Measurements from ENCODE around the gene ALKBH4.
A peak's percentile ranks its signal among the peaks of the same experiment; 100 is the strongest.

The ALKBH4 gene

DNA sequence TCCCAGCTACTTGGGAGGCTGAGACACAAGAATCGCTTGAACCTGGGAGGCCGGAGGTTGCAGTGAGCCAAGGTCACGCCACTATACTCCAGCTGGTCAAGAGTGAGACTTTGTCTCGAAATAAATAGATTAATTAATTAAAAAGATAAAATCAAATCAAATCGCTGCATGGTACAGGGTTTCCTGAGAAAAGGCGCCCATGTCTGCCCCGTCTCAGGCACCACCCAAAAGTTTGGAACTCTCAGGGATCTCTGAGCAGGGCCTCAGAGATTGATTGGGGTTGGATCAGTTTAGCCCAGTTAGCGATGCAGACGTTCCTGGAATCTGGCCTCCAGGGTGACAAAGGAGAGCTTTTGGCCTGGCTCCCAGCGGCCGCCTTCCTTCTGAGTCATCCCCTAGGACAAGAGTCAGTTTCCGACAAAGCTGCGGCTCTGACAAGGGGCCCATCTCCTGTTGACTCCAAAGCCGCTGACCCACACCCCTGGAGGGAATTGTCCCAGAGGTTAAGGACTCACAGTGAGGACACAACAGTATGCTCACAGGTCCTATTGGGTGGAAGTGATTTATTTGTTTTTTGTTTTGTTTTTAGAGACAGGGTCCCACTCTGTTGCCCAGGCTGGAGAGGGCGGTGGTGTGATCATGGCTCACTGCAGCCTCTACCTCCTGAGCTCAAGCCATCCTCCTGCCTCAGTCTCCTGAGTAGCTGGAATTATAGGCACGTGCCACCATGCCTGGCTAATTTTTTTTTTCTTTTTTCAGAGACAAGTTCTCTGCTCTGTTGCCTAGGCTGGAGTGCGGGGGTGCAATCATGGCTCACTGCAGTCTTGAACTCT, 24.5 kb downstream of the ALKBH4 start:
- TF ChIP-seq, protein P1, sequence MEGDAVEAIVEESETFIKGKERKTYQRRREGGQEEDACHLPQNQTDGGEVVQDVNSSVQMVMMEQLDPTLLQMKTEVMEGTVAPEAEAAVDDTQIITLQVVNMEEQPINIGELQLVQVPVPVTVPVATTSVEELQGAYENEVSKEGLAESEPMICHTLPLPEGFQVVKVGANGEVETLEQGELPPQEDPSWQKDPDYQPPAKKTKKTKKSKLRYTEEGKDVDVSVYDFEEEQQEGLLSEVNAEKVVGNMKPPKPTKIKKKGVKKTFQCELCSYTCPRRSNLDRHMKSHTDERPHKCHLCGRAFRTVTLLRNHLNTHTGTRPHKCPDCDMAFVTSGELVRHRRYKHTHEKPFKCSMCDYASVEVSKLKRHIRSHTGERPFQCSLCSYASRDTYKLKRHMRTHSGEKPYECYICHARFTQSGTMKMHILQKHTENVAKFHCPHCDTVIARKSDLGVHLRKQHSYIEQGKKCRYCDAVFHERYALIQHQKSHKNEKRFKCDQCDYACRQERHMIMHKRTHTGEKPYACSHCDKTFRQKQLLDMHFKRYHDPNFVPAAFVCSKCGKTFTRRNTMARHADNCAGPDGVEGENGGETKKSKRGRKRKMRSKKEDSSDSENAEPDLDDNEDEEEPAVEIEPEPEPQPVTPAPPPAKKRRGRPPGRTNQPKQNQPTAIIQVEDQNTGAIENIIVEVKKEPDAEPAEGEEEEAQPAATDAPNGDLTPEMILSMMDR (IDR thresholded peaks at IDR 0.05; ENCODE audit: insufficient read depth, low read length) = no peak
- TF ChIP-seq POLR2AphosphoS5 (IDR thresholded peaks at IDR 0.05; ENCODE audit: low read depth) (no peak), SPI1 (IDR thresholded peaks at IDR 0.05; ENCODE audit: borderline replicate concordance, low read depth) (no peak), GABPA (IDR thresholded peaks at IDR 0.05; ENCODE audit: low read depth) (no peak)
- TF ChIP-seq, protein P2, sequence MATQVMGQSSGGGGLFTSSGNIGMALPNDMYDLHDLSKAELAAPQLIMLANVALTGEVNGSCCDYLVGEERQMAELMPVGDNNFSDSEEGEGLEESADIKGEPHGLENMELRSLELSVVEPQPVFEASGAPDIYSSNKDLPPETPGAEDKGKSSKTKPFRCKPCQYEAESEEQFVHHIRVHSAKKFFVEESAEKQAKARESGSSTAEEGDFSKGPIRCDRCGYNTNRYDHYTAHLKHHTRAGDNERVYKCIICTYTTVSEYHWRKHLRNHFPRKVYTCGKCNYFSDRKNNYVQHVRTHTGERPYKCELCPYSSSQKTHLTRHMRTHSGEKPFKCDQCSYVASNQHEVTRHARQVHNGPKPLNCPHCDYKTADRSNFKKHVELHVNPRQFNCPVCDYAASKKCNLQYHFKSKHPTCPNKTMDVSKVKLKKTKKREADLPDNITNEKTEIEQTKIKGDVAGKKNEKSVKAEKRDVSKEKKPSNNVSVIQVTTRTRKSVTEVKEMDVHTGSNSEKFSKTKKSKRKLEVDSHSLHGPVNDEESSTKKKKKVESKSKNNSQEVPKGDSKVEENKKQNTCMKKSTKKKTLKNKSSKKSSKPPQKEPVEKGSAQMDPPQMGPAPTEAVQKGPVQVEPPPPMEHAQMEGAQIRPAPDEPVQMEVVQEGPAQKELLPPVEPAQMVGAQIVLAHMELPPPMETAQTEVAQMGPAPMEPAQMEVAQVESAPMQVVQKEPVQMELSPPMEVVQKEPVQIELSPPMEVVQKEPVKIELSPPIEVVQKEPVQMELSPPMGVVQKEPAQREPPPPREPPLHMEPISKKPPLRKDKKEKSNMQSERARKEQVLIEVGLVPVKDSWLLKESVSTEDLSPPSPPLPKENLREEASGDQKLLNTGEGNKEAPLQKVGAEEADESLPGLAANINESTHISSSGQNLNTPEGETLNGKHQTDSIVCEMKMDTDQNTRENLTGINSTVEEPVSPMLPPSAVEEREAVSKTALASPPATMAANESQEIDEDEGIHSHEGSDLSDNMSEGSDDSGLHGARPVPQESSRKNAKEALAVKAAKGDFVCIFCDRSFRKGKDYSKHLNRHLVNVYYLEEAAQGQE (IDR thresholded peaks at IDR 0.05; ENCODE audit: insufficient replicate concordance, low read depth) = no peak
- no peak for DNase-seq (ENCODE audit: low read depth in 1 of 2, low spot score in 1 of 2)
- no peaks in the 10 kb centered on the region for H3K27me3 ChIP-seq (ENCODE audit: insufficient read depth, poor library complexity, severe bottlenecking)
- H3K27ac ChIP-seq (replicated peaks) = no peak overlapping the region
- H3K4me3 ChIP-seq (replicated peaks; ENCODE audit: insufficient read depth, low read length) = no peak overlapping the region

DNA sequence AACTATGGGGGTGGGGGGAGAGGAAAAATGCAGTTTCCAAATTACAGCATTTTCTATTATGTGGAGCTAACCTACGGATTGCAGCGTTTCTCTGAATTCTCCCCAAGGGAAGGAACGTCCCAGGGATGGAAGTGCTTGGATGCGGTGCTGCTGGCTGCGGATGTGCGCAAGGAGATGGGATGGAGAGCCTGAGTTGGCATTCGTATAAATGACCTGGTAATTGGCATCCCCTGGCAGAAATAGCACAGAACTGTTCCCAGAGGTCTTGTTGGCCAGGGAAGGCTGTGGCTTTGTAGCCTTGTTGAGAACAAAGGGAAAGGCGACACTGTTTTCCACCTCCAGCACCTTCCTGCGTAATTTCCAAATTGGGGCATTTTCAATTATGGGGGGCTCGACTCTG, 28.5 kb downstream of the ALKBH4 start:
- no peaks in the 10 kb centered on the region for H3K27me3 ChIP-seq (ENCODE audit: insufficient read depth, poor library complexity, severe bottlenecking)
- TF ChIP-seq GABPA (IDR thresholded peaks at IDR 0.05; ENCODE audit: low read depth) = no peak
- TF ChIP-seq SPI1 (IDR thresholded peaks at IDR 0.05; ENCODE audit: borderline replicate concordance, low read depth) = no peak
- TF ChIP-seq, protein P2 (IDR thresholded peaks at IDR 0.05; ENCODE audit: insufficient replicate concordance, low read depth) = no peak
- TF ChIP-seq, protein P1 (IDR thresholded peaks at IDR 0.05; ENCODE audit: insufficient read depth, low read length) = no peak
- TF ChIP-seq POLR2AphosphoS5 (IDR thresholded peaks at IDR 0.05; ENCODE audit: low read depth) = no peak
- DNase-seq (ENCODE audit: low read depth in 1 of 2, low spot score in 1 of 2) = no peak
- H3K27ac ChIP-seq (replicated peaks) = no peak overlapping the region
- no peak overlapping the region for H3K4me3 ChIP-seq (replicated peaks; ENCODE audit: insufficient read depth, low read length)

DNA sequence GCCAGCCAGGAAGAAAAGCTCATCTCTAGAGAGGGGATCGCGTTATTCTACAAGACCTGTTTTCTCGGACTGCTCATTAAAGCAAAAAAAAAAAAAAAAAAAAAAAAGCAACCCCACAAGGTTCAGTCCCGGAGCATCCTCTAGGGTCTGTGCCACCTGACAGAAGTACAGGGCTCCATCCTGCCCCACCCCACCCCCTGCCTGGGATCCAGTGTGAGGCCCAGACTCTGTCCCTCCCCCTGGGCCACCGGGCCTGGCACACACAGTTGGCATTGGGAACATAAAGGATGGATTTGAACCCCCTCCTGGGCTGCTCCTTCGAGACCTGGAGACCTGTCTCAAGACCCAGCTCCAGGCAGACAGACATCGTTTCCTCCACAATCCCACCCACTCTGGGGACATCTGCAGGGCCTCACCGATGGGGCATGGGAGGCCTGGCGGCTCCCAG, 30.6 kb downstream of the ALKBH4 start:
- no peaks in the 10 kb centered on the region for H3K27me3 ChIP-seq (ENCODE audit: insufficient read depth, poor library complexity, severe bottlenecking)
- H3K27ac ChIP-seq (replicated peaks) = peak overlapping the region; percentile 97
- TF ChIP-seq, protein P1 (IDR thresholded peaks at IDR 0.05; ENCODE audit: insufficient read depth, low read length) = no peak
- TF ChIP-seq, protein P2 (IDR thresholded peaks at IDR 0.05; ENCODE audit: insufficient replicate concordance, low read depth) = no peak
- no peak for TF ChIP-seq POLR2AphosphoS5 (IDR thresholded peaks at IDR 0.05; ENCODE audit: low read depth)
- TF ChIP-seq GABPA (IDR thresholded peaks at IDR 0.05; ENCODE audit: low read depth) = no peak
- TF ChIP-seq SPI1 (IDR thresholded peaks at IDR 0.05; ENCODE audit: borderline replicate concordance, low read depth) = no peak
- H3K4me3 ChIP-seq (replicated peaks; ENCODE audit: insufficient read depth, low read length) = peak overlapping the region; percentile 88
- DNase-seq (ENCODE audit: low read depth in 1 of 2, low spot score in 1 of 2) = no peak

Measured in HL-60 (cell line).